ENCODE data around the gene C9orf85.

The C9orf85 gene

DNA sequence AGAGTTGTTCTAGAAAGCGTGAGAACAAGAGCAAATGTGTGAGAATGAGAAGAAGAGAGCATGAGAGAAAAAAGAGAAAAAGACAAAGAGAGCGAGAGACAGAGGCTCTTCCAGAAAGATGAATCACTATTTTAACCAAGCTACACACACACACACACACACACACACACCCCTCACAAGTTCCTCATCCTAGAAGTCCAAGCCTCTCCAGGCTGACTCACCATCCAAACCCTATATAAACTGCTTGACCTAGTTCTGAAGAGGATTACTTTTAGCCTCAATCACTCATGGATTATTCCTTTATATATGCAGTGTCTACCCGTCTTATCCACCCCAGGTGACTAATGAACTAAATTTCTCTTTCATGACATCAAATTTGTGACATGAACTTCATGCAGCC lies 111.4 kb downstream of the C9orf85 start:
- peak; percentile 82 for DNase-seq

All from suppressor macrophage treated with lipopolysaccharide for 4 hours (primary cell).